ENCODE measurements around the gene HELT. TPM values are rescaled to one million over a fixed set of nuclear protein-coding genes. Genes with fewer than 3 reads are reported as not detected.

The HELT gene
- total RNA-seq, 2 donors from 2014 or later: not detected

GRCh38 chr4:185054886-185055285, 36.6 kb downstream of the HELT start:
- no peaks in the 10 kb centered on the region for H3K9me3 ChIP-seq
- DNase-seq: no peak
- no peaks in the 10 kb centered on the region for H3K27me3 ChIP-seq

GRCh38 chr4:185061610-185062009, 43.3 kb downstream of the HELT start:
- no peak overlapping the region for H3K9ac ChIP-seq (ENCODE audit: low read depth in 2 of 2, low read length in 2 of 2)
- H3K36me3 ChIP-seq: no peaks in the 10 kb centered on the region
- no peak for TF ChIP-seq CTCF (IDR thresholded peaks at IDR 0.05)

More at GRCh38 chr4:185054886-185055285, 36.6 kb downstream of the HELT start:
- H3K27ac ChIP-seq: no peak overlapping the region
- intact Hi-C loops (cut with DNase I): no loop called here
- H3K9ac ChIP-seq (ENCODE audit: low read depth in 2 of 2, low read length in 2 of 2): no peak overlapping the region
- no peak for TF ChIP-seq CTCF (IDR thresholded peaks at IDR 0.05)
- H3K4me3 ChIP-seq: no peak overlapping the region
- H3K36me3 ChIP-seq: no peaks in the 10 kb centered on the region
- no peaks in the 10 kb centered on the region for H3K4me1 ChIP-seq

GRCh38 chr4:185062606-185063005, 44.3 kb downstream of the HELT start:
- no peak for TF ChIP-seq CTCF (IDR thresholded peaks at IDR 0.05)
- Histone ChIP-seq H3K4me1 (no peaks in the 10 kb centered on the region), H3K9me3 (no peaks in the 10 kb centered on the region), H3K36me3 (no peaks in the 10 kb centered on the region), H3K4me3 (no peak overlapping the region), H3K27ac (no peak overlapping the region), H3K9ac (ENCODE audit: low read depth in 2 of 2, low read length in 2 of 2) (no peak overlapping the region), H3K27me3 (no peaks in the 10 kb centered on the region)
- DNase-seq: no peak
- intact Hi-C loops (cut with DNase I): no loop called here

More at GRCh38 chr4:185061610-185062009, 43.3 kb downstream of the HELT start:
- H3K27me3 ChIP-seq: no peaks in the 10 kb centered on the region
- intact Hi-C loops (cut with DNase I): no loop called here
- DNase-seq: no peak
- no peaks in the 10 kb centered on the region for H3K4me1 ChIP-seq
- no peak overlapping the region for H3K4me3 ChIP-seq
- no peak overlapping the region for H3K27ac ChIP-seq
- H3K9me3 ChIP-seq: no peaks in the 10 kb centered on the region

GRCh38 chr4:185066179-185066578, 47.9 kb downstream of the HELT start:
- H3K4me1 ChIP-seq: no peaks in the 10 kb centered on the region
- no peaks in the 10 kb centered on the region for H3K9me3 ChIP-seq
- H3K27me3 ChIP-seq: no peaks in the 10 kb centered on the region
- intact Hi-C loops (cut with DNase I): no loop called here
- H3K4me3 ChIP-seq: no peak overlapping the region
- no peak overlapping the region for H3K27ac ChIP-seq
- TF ChIP-seq CTCF (IDR thresholded peaks at IDR 0.05): no peak
- DNase-seq: no peak
- no peaks in the 10 kb centered on the region for H3K36me3 ChIP-seq
- H3K9ac ChIP-seq (ENCODE audit: low read depth in 2 of 2, low read length in 2 of 2): no peak overlapping the region

- TF ChIP-seq CTCF (IDR thresholded peaks at IDR 0.05): no peak
- Histone ChIP-seq H3K4me3 (no peak overlapping the region), H3K4me1 (no peaks in the 10 kb centered on the region), H3K36me3 (no peaks in the 10 kb centered on the region), H3K9ac (ENCODE audit: low read depth in 2 of 2, low read length in 2 of 2) (no peak overlapping the region), H3K27me3 (no peaks in the 10 kb centered on the region), H3K27ac (no peak overlapping the region), H3K9me3 (no peaks in the 10 kb centered on the region)
- DNase-seq: no peak
- intact Hi-C loops (cut with DNase I): no loop called here
Observed at GRCh38 chr4:185068837-185069236, 50.5 kb downstream of the HELT start.

Other genes with a start within 250 kb of the HELT start
- gene ACSL1, start 192.5 kb upstream of the HELT start, total RNA-seq: 10 to 100 TPM; 23.3 to 80.4 TPM
- gene SLC25A4, start 124.8 kb downstream of the HELT start, total RNA-seq: 10 to 100 TPM; 35.0 to 44.6 TPM
- 10 to 100 TPM; 12.2 to 22.4 TPM for gene CFAP97, start 185.5 kb downstream of the HELT start, total RNA-seq
- gene SNX25, start 191.1 kb downstream of the HELT start, total RNA-seq: 10 to 100 TPM; 13.3 to 30.6 TPM